ENCODE results near the gene TRMT44.
"Not testable (repeated sequence)": the region's sequence is repeated elsewhere in the genome, so short reads cannot be mapped to it uniquely, and the experiment has no call there.

Gene TRMT44

GRCh38 chr4:8440492-8441311, at the start of gene TRMT44, which contains the start of gene ACOX3:
Gene TRMT44 (plus strand): TSS chr4:8440777. CDS start chr4:8440823, 46 bp downstream.
Gene ACOX3 (minus strand): TSS chr4:8440723. CDS start chr4:8416521, 24,202 bp downstream.
- peak; percentile 90 for DNase-seq (ENCODE audit: low read depth, low spot score)

- no peak for DNase-seq (ENCODE audit: low read depth, low spot score)
These were observed 49.5 kb upstream of the TRMT44 start for GRCh38 chr4:8391071-8391470.

GRCh38 chr4:8391972-8392371, 48.6 kb upstream of the TRMT44 start:
- DNase-seq (ENCODE audit: low read depth, low spot score) = no peak

- DNase-seq (ENCODE audit: low read depth, low spot score) = no peak
These were observed 47.9 kb upstream of the TRMT44 start for GRCh38 chr4:8392591-8393190.

GRCh38 chr4:8393593-8394038, 47.0 kb upstream of the TRMT44 start:
- DNase-seq (ENCODE audit: low read depth, low spot score) = no peak

- no peak for DNase-seq (ENCODE audit: low read depth, low spot score)
These were observed 46.5 kb upstream of the TRMT44 start for GRCh38 chr4:8394061-8394519.

- DNase-seq (ENCODE audit: low read depth, low spot score) = no peak
These were observed 45.8 kb upstream of the TRMT44 start for GRCh38 chr4:8394806-8395205.

- DNase-seq (ENCODE audit: low read depth, low spot score) = no peak
These were observed 44.9 kb upstream of the TRMT44 start for GRCh38 chr4:8395504-8396296.

- no peak for DNase-seq (ENCODE audit: low read depth, low spot score)
These were observed 43.7 kb upstream of the TRMT44 start for GRCh38 chr4:8396762-8397406.

GRCh38 chr4:8398347-8398746, 42.2 kb upstream of the TRMT44 start:
- DNase-seq (ENCODE audit: low read depth, low spot score) = no peak

- no peak for DNase-seq (ENCODE audit: low read depth, low spot score)
These were observed 41.3 kb upstream of the TRMT44 start for GRCh38 chr4:8399298-8399697.

- DNase-seq (ENCODE audit: low read depth, low spot score) = no peak
These were observed 39.8 kb upstream of the TRMT44 start for GRCh38 chr4:8400632-8401325.

- DNase-seq (ENCODE audit: low read depth, low spot score) = no peak
These were observed 38.9 kb upstream of the TRMT44 start for GRCh38 chr4:8401665-8402064.

GRCh38 chr4:8402181-8402597, 38.4 kb upstream of the TRMT44 start:
- DNase-seq (ENCODE audit: low read depth, low spot score) = no peak

- no peak for DNase-seq (ENCODE audit: low read depth, low spot score)
These were observed 37.9 kb upstream of the TRMT44 start for GRCh38 chr4:8402640-8403039.

- no peak for DNase-seq (ENCODE audit: low read depth, low spot score)
These were observed 37.3 kb upstream of the TRMT44 start for GRCh38 chr4:8403173-8403753.

- no peak for DNase-seq (ENCODE audit: low read depth, low spot score)
These were observed 36.6 kb upstream of the TRMT44 start for GRCh38 chr4:8403976-8404375.

GRCh38 chr4:8404791-8405515, 35.6 kb upstream of the TRMT44 start:
- no peak for DNase-seq (ENCODE audit: low read depth, low spot score)

- DNase-seq (ENCODE audit: low read depth, low spot score) = no peak
These were observed 35.1 kb upstream of the TRMT44 start for GRCh38 chr4:8405516-8405875.

GRCh38 chr4:8406887-8407286, 33.7 kb upstream of the TRMT44 start:
- not testable (repeated sequence) for DNase-seq (ENCODE audit: low read depth, low spot score)

Data from activated naive CD8-positive, alpha-beta T cell treated with anti-CD3 and anti-CD28 coated beads, Interleukin-2, amount 50 U/mL, for 16 hours (primary cell).